Measurements from ENCODE around the gene DCK.
"Not testable (repeated sequence)": the region's sequence is repeated elsewhere in the genome, so short reads cannot be mapped to it uniquely, and the experiment has no call there.

The DCK gene

GRCh38 chr4:71020611-71021010 is 27.2 kb downstream of the DCK start:
- Histone ChIP-seq H3K36me3 (peaks cover 7% of the 10 kb centered on the region), H3K9me3 (no peaks in the 10 kb centered on the region), H3K27me3 (no peaks in the 10 kb centered on the region), H3K4me1 (no peaks in the 10 kb centered on the region), H3K4me3 (ENCODE audit: low read depth, low read length) (no peak overlapping the region)
- DNase-seq: no peak
- TF ChIP-seq, protein P1, sequence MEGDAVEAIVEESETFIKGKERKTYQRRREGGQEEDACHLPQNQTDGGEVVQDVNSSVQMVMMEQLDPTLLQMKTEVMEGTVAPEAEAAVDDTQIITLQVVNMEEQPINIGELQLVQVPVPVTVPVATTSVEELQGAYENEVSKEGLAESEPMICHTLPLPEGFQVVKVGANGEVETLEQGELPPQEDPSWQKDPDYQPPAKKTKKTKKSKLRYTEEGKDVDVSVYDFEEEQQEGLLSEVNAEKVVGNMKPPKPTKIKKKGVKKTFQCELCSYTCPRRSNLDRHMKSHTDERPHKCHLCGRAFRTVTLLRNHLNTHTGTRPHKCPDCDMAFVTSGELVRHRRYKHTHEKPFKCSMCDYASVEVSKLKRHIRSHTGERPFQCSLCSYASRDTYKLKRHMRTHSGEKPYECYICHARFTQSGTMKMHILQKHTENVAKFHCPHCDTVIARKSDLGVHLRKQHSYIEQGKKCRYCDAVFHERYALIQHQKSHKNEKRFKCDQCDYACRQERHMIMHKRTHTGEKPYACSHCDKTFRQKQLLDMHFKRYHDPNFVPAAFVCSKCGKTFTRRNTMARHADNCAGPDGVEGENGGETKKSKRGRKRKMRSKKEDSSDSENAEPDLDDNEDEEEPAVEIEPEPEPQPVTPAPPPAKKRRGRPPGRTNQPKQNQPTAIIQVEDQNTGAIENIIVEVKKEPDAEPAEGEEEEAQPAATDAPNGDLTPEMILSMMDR (IDR thresholded peaks at IDR 0.05; ENCODE audit: low read depth, low read length): no peak

DNA sequence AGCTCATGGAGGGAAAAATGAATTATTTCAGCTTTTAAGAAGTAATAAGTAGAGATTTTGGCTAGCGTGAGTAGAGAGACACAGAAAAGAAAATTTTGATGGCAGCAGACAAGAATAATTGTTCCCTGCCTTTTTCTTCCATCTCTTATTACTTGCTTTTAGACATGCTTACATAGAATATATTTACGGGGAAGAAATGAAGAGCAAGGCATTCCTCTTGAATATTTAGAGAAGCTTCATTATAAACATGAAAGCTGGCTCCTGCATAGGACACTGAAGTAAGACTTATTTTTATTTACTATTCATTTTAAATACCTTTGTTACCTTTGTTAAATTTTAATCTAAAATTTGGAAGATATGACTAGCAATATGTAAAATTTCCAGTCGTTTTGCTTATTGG is 32.2 kb downstream of the DCK start:
- Histone ChIP-seq H3K9me3 (no peaks in the 10 kb centered on the region), H3K36me3 (peaks cover 23% of the 10 kb centered on the region), H3K4me3 (ENCODE audit: low read depth, low read length) (no peak overlapping the region), H3K4me1 (peaks cover 7% of the 10 kb centered on the region), H3K27me3 (no peaks in the 10 kb centered on the region)
- TF ChIP-seq, protein P1 (IDR thresholded peaks at IDR 0.05; ENCODE audit: low read depth, low read length): no peak
- DNase-seq: no peak

DNA sequence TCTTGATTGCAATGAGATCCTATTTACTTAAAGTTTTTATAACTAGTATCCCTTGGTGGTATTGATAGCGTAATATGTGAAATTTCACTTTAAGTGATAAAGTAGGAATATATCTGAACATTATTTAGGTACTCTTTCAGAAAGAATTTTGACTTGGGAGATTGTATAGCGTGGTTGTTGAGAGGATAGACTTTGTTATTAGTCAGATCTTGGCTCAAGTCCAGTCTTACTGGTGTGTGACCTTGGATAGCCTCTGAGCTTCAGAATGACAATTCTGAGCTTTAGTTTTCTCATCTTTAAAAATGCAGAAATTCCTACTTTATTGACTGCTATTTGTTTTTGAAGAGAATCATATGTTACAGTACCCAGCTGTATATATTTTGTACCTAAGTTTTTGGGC is 32.6 kb downstream of the DCK start:
- no peak for DNase-seq
- Histone ChIP-seq H3K9me3 (no peaks in the 10 kb centered on the region), H3K36me3 (peaks cover 23% of the 10 kb centered on the region), H3K4me3 (ENCODE audit: low read depth, low read length) (no peak overlapping the region), H3K27me3 (no peaks in the 10 kb centered on the region), H3K4me1 (peaks cover 7% of the 10 kb centered on the region)
- TF ChIP-seq, protein P1 (IDR thresholded peaks at IDR 0.05; ENCODE audit: low read depth, low read length): no peak

GRCh38 chr4:71027611-71028010 is 34.2 kb downstream of the DCK start:
- TF ChIP-seq, protein P1 (IDR thresholded peaks at IDR 0.05; ENCODE audit: low read depth, low read length): no peak
- DNase-seq: no peak
- peaks cover 23% of the 10 kb centered on the region for H3K36me3 ChIP-seq

DNA sequence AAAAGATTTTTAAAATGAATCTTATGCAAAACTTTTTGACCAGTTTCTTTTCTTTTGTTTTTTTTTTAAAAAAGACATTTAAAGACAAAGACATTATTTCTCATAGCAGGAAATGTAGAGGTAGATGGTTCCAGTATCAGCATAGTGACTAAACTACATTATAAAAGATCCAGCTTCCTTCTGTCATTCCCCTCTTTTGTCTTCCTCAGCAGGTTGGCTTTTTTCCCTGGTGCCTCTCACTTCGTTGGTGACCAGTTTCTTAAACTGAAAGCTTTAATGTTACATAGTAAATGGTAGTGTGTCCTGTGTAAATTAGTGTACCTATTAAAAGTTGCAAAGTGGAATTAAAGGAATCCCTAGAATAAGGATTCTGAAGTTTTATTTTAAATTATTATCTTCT is 36.1 kb downstream of the DCK start:
- Histone ChIP-seq H3K36me3 (peaks cover 18% of the 10 kb centered on the region), H3K4me3 (ENCODE audit: low read depth, low read length) (no peak overlapping the region), H3K9me3 (no peaks in the 10 kb centered on the region), H3K27me3 (no peaks in the 10 kb centered on the region), H3K4me1 (peaks cover 7% of the 10 kb centered on the region)
- TF ChIP-seq, protein P1 (IDR thresholded peaks at IDR 0.05; ENCODE audit: low read depth, low read length): no peak
- no peak for DNase-seq

More at GRCh38 chr4:71027611-71028010, 34.2 kb downstream of the DCK start:
- H3K4me3 ChIP-seq (ENCODE audit: low read depth, low read length): no peak overlapping the region
- H3K4me1 ChIP-seq: peaks cover 7% of the 10 kb centered on the region
- no peaks in the 10 kb centered on the region for H3K9me3 ChIP-seq
- H3K27me3 ChIP-seq: no peaks in the 10 kb centered on the region

- not testable (repeated sequence) for H3K27me3 ChIP-seq; H3K4me3 ChIP-seq (ENCODE audit: low read depth, low read length); DNase-seq; H3K4me1 ChIP-seq; H3K36me3 ChIP-seq; H3K9me3 ChIP-seq
Observed at GRCh38 chr4:71032106-71032505, 38.7 kb downstream of the DCK start.

DNA sequence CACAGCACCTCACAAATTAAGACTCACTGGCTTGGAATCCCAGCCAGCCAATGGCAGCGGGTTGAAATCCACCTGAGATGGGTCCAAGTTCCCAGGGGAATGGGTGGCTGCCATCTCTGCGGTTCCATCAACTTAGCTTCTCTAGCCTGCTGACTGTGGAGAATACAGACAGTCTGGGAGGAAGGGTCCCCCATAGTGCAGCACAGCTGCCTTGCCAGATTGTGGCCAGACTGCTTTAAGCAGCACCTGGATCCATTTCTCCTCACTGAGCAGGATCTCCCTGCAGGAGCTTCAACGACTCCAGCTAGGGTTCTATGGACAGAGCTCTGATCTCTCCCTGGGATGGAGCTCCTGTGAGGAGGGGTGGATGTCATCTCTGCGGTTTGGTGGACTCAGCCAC is 51.8 kb downstream of the DCK start:
- H3K4me3 ChIP-seq (ENCODE audit: low read depth, low read length): no peak overlapping the region
- H3K9me3 ChIP-seq: no peaks in the 10 kb centered on the region
- H3K36me3 ChIP-seq: no peaks in the 10 kb centered on the region
- H3K27me3 ChIP-seq: no peaks in the 10 kb centered on the region
- TF ChIP-seq, protein P1 (IDR thresholded peaks at IDR 0.05; ENCODE audit: low read depth, low read length): no peak
- no peaks in the 10 kb centered on the region for H3K4me1 ChIP-seq
- DNase-seq: no peak
